ENCODE measurements around the gene GPC3. TPM values are rescaled to one million over a fixed set of nuclear protein-coding genes. Genes with fewer than 3 reads are reported as not detected.

GPC3 gene
- polyA plus RNA-seq, 3 donors: not detected

DNA sequence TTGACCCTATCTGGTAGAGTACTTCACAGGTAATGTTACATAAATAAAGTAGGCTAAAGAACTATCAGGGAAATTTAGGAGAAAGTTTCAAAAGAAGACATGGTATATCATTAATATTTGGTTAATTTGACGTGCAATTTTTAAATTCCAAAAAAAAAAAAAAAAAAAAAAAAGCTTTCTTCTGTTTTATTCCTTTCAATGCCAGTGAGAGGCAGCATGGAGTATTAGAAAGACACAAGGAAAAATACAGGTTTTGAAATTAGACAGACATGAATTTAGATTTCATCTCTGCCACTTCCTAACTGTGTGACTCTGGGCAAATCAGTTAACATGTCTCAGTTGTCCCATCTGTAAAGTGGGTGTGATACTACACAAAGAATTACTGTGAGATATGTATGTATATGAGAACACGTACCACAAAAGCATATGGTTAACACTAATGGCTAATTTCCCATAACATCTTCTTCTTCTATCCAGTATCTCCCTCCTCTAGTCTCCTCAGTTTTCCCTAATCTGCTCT lies 132.5 kb downstream of the GPC3 start:
- no peak overlapping the region for H3K4me2 ChIP-seq (replicated peaks; ENCODE audit: extremely low read depth, low read length, poor library complexity, severe bottlenecking)
- H3K9ac ChIP-seq (ENCODE audit: insufficient read depth, low read length, poor library complexity, severe bottlenecking): no peak overlapping the region
- no peak overlapping the region for H3K4me3 ChIP-seq (replicated peaks in 1 of 3; ENCODE audit: low read depth in 2 of 3, low read length in 3 of 3)
- no peak overlapping the region for H3K27ac ChIP-seq (ENCODE audit: low read depth in 1 of 2, low read length in 2 of 2)
- Mint-ChIP-seq H3K27ac (no peak overlapping the region), H3K4me1 (no peaks in the 10 kb centered on the region), H3K4me3 (no peak overlapping the region), H3K36me3 (no peaks in the 10 kb centered on the region), H3K9me3 (peaks cover 0 to 2% (median 0%) of the 10 kb centered on the region in 7 donors), H3K27me3 (ENCODE audit: low read depth in 3 of 3) (peaks cover 0 to 5% (median 1%) of the 10 kb centered on the region in 3 donors)
- intact Hi-C loops (cut with micrococcal nuclease): no loop called here
- no peaks in the 10 kb centered on the region for H4K20me1 ChIP-seq (ENCODE audit: insufficient read depth, low read length)
- no peak for DNase-seq
- H3K27me3 ChIP-seq (ENCODE audit: control insufficient read depth in 2 of 2, insufficient read depth in 2 of 2, low read length in 2 of 2): peaks cover 0 to 3% of the 10 kb centered on the region in 2 donors
- no peak overlapping the region for H2AFZ ChIP-seq (ENCODE audit: insufficient read depth, low read depth, low read length, poor library complexity, severe bottlenecking)
- TF ChIP-seq, protein P1, sequence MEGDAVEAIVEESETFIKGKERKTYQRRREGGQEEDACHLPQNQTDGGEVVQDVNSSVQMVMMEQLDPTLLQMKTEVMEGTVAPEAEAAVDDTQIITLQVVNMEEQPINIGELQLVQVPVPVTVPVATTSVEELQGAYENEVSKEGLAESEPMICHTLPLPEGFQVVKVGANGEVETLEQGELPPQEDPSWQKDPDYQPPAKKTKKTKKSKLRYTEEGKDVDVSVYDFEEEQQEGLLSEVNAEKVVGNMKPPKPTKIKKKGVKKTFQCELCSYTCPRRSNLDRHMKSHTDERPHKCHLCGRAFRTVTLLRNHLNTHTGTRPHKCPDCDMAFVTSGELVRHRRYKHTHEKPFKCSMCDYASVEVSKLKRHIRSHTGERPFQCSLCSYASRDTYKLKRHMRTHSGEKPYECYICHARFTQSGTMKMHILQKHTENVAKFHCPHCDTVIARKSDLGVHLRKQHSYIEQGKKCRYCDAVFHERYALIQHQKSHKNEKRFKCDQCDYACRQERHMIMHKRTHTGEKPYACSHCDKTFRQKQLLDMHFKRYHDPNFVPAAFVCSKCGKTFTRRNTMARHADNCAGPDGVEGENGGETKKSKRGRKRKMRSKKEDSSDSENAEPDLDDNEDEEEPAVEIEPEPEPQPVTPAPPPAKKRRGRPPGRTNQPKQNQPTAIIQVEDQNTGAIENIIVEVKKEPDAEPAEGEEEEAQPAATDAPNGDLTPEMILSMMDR (IDR thresholded peaks at IDR 0.05): no peak
- no peaks in the 10 kb centered on the region for H3K36me3 ChIP-seq (replicated peaks in 1 of 2; ENCODE audit: control insufficient read depth in 1 of 2, insufficient read depth in 2 of 2, low read length in 2 of 2)
- no peaks in the 10 kb centered on the region for H3K79me2 ChIP-seq (ENCODE audit: insufficient read depth, low read length)
- WGBS (ENCODE audit: insufficient coverage): no CpG with 5 or more reads among the region's 2 CpGs
- H3K4me1 ChIP-seq (ENCODE audit: control insufficient read depth in 1 of 2, insufficient read depth in 2 of 2, low read length in 2 of 2): no peaks in the 10 kb centered on the region
- no peaks in the 10 kb centered on the region for H3K9me3 ChIP-seq (replicated peaks in 1 of 2; ENCODE audit: control insufficient read depth in 1 of 2, insufficient read depth in 1 of 2, low read length in 2 of 2)

DNA sequence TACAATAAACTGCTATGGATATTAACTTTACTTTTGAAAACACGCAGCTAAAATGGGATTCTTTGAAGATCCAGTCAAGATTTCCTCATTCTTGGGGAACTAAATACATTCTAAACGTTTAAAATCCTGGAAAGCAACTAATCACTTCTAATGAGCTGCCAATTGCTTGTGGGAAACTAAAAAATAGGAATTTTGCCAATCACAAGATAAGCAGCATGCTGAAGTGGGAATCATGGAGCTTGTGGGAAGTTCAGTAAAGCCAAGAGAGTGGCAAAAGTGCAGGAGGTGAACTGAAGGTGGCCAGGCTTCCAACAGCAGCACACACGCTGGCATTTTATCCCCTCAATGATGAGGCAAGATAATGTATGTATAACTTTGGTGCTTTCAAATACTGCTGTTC lies 133.0 kb downstream of the GPC3 start:
- Histone ChIP-seq H4K20me1 (ENCODE audit: insufficient read depth, low read length) (no peaks in the 10 kb centered on the region), H3K9ac (ENCODE audit: insufficient read depth, low read length, poor library complexity, severe bottlenecking) (no peak overlapping the region), H3K4me3 (replicated peaks in 1 of 3; ENCODE audit: low read depth in 2 of 3, low read length in 3 of 3) (no peak overlapping the region), H3K36me3 (replicated peaks in 1 of 2; ENCODE audit: control insufficient read depth in 1 of 2, insufficient read depth in 2 of 2, low read length in 2 of 2) (no peaks in the 10 kb centered on the region), H3K79me2 (ENCODE audit: insufficient read depth, low read length) (no peaks in the 10 kb centered on the region), H3K4me1 (ENCODE audit: control insufficient read depth in 1 of 2, insufficient read depth in 2 of 2, low read length in 2 of 2) (no peaks in the 10 kb centered on the region), H3K4me2 (replicated peaks; ENCODE audit: extremely low read depth, low read length, poor library complexity, severe bottlenecking) (no peak overlapping the region), H2AFZ (ENCODE audit: insufficient read depth, low read depth, low read length, poor library complexity, severe bottlenecking) (no peak overlapping the region), H3K9me3 (replicated peaks in 1 of 2; ENCODE audit: control insufficient read depth in 1 of 2, insufficient read depth in 1 of 2, low read length in 2 of 2) (no peaks in the 10 kb centered on the region), H3K27ac (ENCODE audit: low read depth in 1 of 2, low read length in 2 of 2) (no peak overlapping the region), H3K27me3 (ENCODE audit: control insufficient read depth in 2 of 2, insufficient read depth in 2 of 2, low read length in 2 of 2) (peaks cover 0 to 3% of the 10 kb centered on the region in 2 donors)
- H3K4me3 Mint-ChIP-seq: no peak overlapping the region
- H3K4me1 Mint-ChIP-seq: no peaks in the 10 kb centered on the region
- intact Hi-C loops (cut with micrococcal nuclease): no loop called here
- WGBS (ENCODE audit: insufficient coverage): no CpG with 5 or more reads among the region's 3 CpGs
- peaks cover 0 to 5% (median 1%) of the 10 kb centered on the region in 3 donors for H3K27me3 Mint-ChIP-seq (ENCODE audit: low read depth in 3 of 3)
- no peaks in the 10 kb centered on the region for H3K36me3 Mint-ChIP-seq
- H3K27ac Mint-ChIP-seq: no peak overlapping the region
- H3K9me3 Mint-ChIP-seq: peaks cover 0 to 2% (median 0%) of the 10 kb centered on the region in 7 donors
- TF ChIP-seq, protein P1 (IDR thresholded peaks at IDR 0.05): no peak
- no peak for DNase-seq
